HTR-8/SVneo (cell line): ENCODE results near the gene PPM1M.
"Not testable (repeated sequence)": the region's sequence is repeated elsewhere in the genome, so short reads cannot be mapped to it uniquely, and the experiment has no call there.

Experiments used
- DNase-seq: peaks from one replicate; pipeline ENCODE4 v3.0.0; 2011; ENCODE audit warnings: low spot score, mixed read lengths; ENCODE audit not compliant: insufficient read length
- FAIRE-seq: peaks from 2 replicates; lab custom pipeline; 2011; peaks lifted over from hg19 to GRCh38; lab: Jason Lieb, UNC

The PPM1M gene

GRCh38 chr3:52269776-52270175 is 24.2 kb downstream of the PPM1M start:
- no peak for FAIRE-seq
- DNase-seq: no peak

GRCh38 chr3:52270252-52270754 is 24.7 kb downstream of the PPM1M start:
- no peak for DNase-seq
- FAIRE-seq: no peak

GRCh38 chr3:52272172-52272571 is 26.6 kb downstream of the PPM1M start:
- not testable (repeated sequence) for DNase-seq, FAIRE-seq

- DNase-seq (no peak), FAIRE-seq (no peak)
These were observed 27.3 kb downstream of the PPM1M start for GRCh38 chr3:52272831-52273230.

- DNase-seq: not testable (repeated sequence)
These were observed 29.2 kb downstream of the PPM1M start for GRCh38 chr3:52274781-52275180.

GRCh38 chr3:52277071-52277964 is 31.8 kb downstream of the PPM1M start:
- FAIRE-seq: peak; percentile 82
- peak; percentile 48 for DNase-seq

More at GRCh38 chr3:52274781-52275180, 29.2 kb downstream of the PPM1M start:
- not testable (repeated sequence) for FAIRE-seq

GRCh38 chr3:52277972-52278509 is 32.5 kb downstream of the PPM1M start:
- FAIRE-seq (no peak), DNase-seq (peak; percentile 51)

GRCh38 chr3:52278510-52279069 is 33.0 kb downstream of the PPM1M start, which contains the start of gene WDR82:
WDR82 (minus strand) TSS chr3:52278649; CDS start chr3:52278361, 288 bp downstream.
- FAIRE-seq: peak; percentile 100
- DNase-seq: peak; percentile 97

- no peak for FAIRE-seq
- no peak for DNase-seq
These were observed 34.0 kb downstream of the PPM1M start for GRCh38 chr3:52279596-52279995.

- FAIRE-seq (no peak), DNase-seq (no peak)
These were observed 34.5 kb downstream of the PPM1M start for GRCh38 chr3:52280050-52280461.

- DNase-seq (no peak), FAIRE-seq (no peak)
These were observed 36.6 kb downstream of the PPM1M start for GRCh38 chr3:52281981-52282801.

- FAIRE-seq: no peak
- DNase-seq: no peak
These were observed 37.7 kb downstream of the PPM1M start for GRCh38 chr3:52283306-52283705.

GRCh38 chr3:52284051-52284450 is 38.5 kb downstream of the PPM1M start:
- not testable (repeated sequence) for DNase-seq, FAIRE-seq

- FAIRE-seq: no peak
- no peak for DNase-seq
These were observed 41.2 kb downstream of the PPM1M start for GRCh38 chr3:52286777-52287110.

GRCh38 chr3:52288674-52289073 is 43.1 kb downstream of the PPM1M start:
- no peak for FAIRE-seq

GRCh38 chr3:52289338-52289746 is 43.8 kb downstream of the PPM1M start:
- no peak for FAIRE-seq

More at GRCh38 chr3:52288674-52289073, 43.1 kb downstream of the PPM1M start:
- DNase-seq: no peak

GRCh38 chr3:52289747-52290595 is 44.4 kb downstream of the PPM1M start:
- no peak for FAIRE-seq
- DNase-seq: no peak

More at GRCh38 chr3:52289338-52289746, 43.8 kb downstream of the PPM1M start:
- DNase-seq: no peak

GRCh38 chr3:52290596-52291507 is 45.3 kb downstream of the PPM1M start:
- FAIRE-seq: no peak

More at GRCh38 chr3:52290596-52291507, 45.3 kb downstream of the PPM1M start:
- DNase-seq: no peak
